ENCODE data around the gene POPDC2. TPM values are rescaled to one million over a fixed set of nuclear protein-coding genes. Genes with fewer than 3 reads are reported as not detected.

The POPDC2 gene
- total RNA-seq, 1 experiment from 2014 or later: 0.12 TPM

- no peak for DNase-seq (ENCODE audit: low read depth)
Measured at GRCh38 chr3:119672776-119673175, 12.4 kb upstream of the POPDC2 start.

GRCh38 chr3:119669906-119670570, 9.6 kb upstream of the POPDC2 start:
- peak; percentile 68 for DNase-seq (ENCODE audit: low read depth)

DNA sequence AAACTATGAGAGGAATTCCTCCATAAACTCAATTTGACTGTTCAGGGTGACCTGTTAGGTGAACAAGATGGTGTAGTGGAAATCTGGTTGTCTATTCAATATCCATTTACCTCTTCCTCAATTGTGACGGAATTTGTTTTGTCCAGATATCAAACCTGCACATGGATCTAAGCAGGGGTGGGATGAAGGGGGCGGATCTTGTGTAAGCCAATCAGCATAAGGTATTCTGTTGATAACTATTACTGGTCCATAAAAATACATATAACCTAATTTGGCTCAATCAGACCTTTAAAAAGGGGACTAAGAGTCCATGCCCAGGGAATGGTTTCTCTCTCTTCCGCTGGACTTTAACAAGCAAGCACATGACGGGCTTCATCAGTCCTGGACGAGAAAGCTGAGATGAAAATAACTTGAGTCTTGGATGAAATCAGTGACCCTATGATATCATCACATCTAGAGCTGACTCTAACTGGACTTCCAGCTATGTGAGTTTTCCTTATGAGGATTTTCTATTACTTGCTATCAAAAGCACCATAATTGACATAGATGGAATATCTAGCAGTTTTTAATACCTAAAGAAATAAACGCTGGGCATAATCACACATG, 5.7 kb upstream of the POPDC2 start:
- DNase-seq (ENCODE audit: low read depth): no peak

- peak; percentile 70 for DNase-seq (ENCODE audit: low read depth)
Measured at GRCh38 chr3:119664850-119665379, 4.5 kb upstream of the POPDC2 start.

DNA sequence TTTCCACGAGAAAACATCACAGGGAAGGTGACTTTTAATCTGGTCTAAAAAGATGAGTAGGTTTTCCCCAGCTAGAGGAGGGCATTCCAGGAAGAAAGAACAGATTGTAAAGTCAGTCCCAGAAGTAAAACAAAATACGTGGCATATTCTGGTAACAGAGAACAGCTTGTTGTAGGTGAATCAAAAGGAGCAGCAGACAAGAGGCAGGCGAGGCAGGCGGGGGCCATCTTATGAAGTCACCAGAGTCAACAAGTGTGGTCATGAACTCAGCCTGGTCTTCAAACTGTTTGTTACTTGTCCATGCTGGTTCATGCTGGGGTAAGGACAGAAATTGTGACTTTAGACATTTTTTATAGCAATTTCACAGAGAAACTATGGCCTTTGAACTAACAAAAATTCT, 4.0 kb upstream of the POPDC2 start:
- peak; percentile 19 for DNase-seq (ENCODE audit: low read depth)

DNA sequence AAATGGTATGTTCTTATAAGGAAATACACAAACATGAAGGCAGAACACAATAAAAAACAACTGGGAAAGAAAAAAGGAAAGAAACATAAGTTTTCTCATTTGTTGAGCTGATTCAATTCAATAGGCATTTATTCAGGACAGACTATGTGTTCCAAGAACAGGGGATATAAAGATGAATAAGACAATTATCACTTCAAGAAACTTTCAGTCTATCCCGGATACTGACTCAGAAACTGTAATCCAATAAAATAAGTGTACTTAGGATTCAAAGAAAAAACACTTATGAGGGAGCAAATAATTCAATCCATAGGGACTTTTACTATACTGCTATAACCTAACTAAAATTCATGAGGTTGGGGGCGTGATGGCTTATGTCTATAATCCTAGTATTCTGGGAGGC, 3.5 kb upstream of the POPDC2 start:
- DNase-seq (ENCODE audit: low read depth): peak; percentile 64

DNA sequence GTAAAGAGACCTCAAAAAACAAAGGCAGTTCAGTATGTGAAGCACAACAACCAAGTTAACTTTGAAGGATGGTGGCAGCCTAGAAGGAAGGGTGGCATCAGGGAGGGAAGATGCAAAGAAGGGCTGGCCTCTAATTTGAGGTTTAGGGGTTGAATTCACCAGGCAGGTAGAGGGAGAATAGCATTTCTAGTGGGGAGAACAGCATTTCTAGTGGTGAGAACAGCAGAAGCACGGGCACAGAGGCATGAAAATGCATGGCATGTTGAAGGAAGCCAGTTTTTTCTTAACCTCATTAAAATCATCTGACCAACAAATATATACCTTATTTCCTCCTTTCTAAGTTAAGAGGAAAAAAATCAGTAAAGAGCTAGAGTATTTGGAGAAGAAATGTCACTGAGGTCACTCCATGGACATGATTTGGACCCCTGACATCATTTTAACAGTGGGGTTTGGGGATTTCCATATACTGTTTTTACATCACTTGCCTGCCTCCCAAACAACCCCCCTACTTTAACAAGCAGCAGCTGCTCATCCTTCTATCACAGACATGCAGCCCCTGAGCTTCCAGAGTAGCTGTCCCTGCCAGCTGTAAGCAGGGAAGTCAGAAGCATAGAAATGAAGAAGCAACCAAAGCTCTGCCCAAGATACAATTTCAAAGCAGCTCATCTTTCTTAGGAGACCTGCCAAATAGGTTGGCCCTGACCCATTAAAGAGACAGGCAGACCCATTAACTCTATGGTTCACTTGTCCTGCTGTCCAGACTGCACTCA, 2.4 kb upstream of the POPDC2 start:
- peak; percentile 58 for DNase-seq (ENCODE audit: low read depth)

DNA sequence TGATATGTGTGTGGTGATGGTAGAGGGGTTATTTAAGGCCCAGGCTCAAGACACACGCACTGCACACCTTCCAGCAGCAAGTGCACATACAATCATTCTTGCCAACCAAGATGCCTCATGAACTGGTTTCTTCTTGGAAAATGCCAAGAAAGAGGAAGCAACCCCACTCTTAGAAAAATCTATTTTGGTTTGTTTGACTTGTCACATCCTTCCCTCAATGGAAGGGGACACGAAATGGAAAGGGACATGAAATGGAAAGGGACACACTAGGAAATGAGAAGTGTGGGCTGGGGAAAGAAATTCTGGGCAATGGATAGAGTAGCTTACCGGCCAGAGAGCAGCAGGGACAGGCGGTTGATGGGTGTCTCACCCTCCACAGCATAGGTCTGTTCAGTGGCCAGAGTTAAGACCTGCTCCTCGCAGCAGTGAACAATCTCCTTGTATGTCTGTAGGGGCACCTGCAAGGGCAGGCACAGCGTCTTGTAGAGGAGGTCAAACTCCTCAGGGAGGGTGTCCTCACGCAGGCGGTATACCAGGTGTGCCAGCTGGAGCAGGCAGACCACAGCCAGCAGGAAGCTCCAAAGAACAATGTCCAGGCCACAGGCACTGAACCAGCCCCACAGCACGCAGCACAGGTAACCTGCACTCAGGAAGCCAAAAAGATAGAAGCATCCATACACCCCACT, 640 bp downstream of the POPDC2 start:
- no peak for DNase-seq (ENCODE audit: low read depth)

DNA sequence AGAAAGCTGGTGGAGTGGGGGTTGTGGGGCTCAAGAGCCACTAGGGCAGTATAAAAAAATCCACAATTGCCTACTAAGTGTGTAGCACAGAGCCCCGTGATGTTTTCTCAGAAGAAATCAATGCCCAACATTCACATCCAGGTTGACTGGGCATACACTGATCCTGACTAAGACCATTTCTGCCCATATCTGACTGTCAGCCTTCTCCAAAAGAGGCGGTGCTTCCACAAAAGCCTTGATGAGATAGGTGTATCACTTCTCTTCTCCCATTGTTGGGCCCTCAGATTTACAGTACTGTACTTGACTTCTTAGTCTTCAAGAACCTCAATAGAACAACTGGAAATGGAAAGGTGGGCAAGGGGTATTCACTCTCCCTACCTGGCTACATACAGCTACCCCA, 1.4 kb downstream of the POPDC2 start:
- DNase-seq (ENCODE audit: low read depth): no peak

GRCh38 chr3:119657887-119658702, 2.3 kb downstream of the POPDC2 start:
- no peak for DNase-seq (ENCODE audit: low read depth)

DNA sequence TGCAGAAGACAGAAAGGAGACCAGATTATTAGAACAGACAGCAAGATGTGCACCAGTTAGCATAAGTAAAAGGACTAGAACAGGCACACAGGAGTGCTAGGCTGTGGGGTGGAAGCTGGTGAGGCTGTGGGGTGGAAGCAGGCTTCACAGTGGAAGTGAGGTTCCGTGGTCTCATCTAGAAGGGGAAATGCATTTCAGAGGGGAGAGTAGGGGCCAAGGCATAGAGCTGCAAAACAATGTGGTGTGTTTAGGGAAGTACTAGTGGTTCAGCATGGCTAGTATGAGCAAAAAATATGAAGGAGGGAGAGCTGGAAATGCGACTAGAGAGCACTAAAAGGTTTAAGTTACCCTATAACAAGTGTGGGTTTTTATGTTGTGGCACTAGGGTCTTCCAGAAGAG, 6.5 kb downstream of the POPDC2 start:
- no peak for DNase-seq (ENCODE audit: low read depth)

- no peak for DNase-seq (ENCODE audit: low read depth)
Measured at GRCh38 chr3:119652306-119653033, 7.9 kb downstream of the POPDC2 start.

DNA sequence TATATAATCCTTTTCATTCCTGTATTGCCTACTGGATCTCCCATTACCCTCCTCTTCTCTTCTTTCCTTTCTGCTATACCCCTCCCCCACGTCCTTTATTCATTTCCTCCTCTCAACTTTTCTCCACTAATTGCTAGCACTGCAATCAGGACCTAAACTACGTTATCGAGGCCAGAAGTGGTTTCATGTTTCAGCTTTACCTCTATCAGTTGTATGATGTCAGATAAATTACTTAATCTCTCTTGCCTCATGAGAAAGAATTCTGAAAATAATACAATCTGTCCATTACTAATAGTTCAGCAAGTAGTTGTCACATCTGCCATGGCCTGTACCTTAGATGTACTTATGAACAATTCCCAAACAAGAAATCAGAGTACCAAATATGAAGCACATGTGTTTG, 10.6 kb downstream of the POPDC2 start:
- no peak for DNase-seq (ENCODE audit: low read depth)

- DNase-seq (ENCODE audit: low read depth): no peak
Measured at GRCh38 chr3:119647843-119648575, 12.4 kb downstream of the POPDC2 start.

DNA sequence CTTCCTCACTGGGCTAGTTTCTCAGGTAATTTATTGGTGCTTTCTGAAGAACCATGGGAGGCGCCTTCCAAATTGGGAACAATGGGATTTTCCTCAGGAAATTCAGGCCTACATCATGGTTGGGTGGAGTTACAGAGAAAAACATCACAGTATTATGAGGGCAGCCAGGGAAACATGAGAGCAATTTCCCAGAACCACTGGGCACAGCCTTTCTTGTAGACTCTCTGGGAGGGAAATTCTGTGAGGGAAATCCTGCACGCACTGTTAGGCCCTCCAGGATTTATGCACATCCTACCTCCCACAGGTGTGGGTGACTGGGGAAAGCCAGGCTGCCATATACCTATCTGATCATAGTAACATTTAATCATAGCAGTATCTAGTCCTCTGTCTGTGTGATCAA, 13.2 kb downstream of the POPDC2 start:
- no peak for DNase-seq (ENCODE audit: low read depth)

- no peak for DNase-seq (ENCODE audit: low read depth)
Measured at GRCh38 chr3:119645813-119646212, 14.6 kb downstream of the POPDC2 start.

GRCh38 chr3:119644481-119644880, 15.9 kb downstream of the POPDC2 start:
- DNase-seq (ENCODE audit: low read depth): no peak

DNA sequence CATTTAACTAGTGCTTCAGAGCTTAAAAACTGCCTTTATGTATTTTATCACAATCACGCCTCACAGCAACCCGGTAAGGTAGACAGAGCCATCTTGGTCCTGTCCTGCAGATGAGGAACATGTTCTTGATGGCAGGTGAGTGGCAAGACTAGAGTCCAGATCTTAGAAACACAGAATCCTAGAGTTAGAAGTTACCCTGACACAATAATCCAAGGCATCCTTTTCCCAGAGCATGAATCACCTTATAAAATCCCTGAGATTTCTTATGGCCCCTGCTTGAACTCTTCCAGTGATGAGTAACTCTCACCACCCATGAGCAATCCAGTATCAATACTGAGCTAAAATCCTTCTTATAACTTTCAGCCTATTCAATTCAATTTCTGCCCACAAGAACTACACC, 16.9 kb downstream of the POPDC2 start:
- DNase-seq (ENCODE audit: low read depth): peak; percentile 90

DNA sequence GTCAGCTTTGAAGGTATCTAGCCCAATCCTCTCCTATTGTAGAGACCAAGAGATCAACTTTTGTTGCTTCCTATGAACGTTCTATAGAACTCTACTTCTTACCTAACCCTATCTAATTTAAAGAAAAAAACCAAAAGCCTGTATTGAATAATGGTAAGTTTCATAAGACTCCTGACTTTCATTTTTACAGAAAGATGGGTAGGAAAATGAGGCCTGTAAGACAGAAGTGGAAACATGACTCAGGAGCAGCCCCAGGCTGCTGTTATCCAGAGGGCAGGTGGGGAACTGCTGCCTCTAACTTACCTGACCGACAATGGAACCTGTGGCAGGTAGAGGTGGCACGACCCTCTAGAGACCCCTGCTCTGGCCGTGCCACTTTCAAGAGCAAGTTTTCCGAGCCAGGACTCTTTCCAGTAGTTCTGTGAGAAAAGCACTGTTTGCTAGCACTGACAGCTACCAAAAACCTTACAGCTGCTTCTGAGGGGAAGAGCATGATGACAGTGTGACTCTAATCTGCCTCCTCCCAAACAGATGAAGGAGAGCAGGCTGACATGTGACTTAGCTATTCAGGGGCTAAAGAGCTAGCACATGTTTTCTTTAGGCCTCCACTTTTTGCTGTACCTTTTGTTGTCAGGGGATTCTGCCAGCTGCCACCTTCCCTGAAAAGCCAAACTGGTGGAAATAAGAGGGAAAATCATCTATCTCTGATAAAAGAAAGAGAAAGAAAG, 17.5 kb downstream of the POPDC2 start:
- DNase-seq (ENCODE audit: low read depth): peak; percentile 31
